Neural cell (in vitro differentiated cells): ENCODE results near the gene CEACAM5.

ENCODE experiments used
- CTCF ChIP-seq: fragments of 450-650 bp; IDR thresholded peaks from 2 replicates; pipeline ENCODE4 v1.5.1; 2014; ENCODE audit warnings: antibody characterized with exemption, mild to moderate bottlenecking, moderate library complexity; ENCODE audit not compliant: poor library complexity, severe bottlenecking
- EP300 ChIP-seq: fragments of 450-650 bp; conservative IDR thresholded peaks from 2 replicates; pipeline ENCODE4 v1.6.1; 2014; ENCODE audit warnings: antibody characterized with exemption, mild to moderate bottlenecking, moderate library complexity; ENCODE audit not compliant: poor library complexity, severe bottlenecking
- EZH2 ChIP-seq: fragments of 200-600, 300-800 bp; shearing (Covaris generic), sonication (generic); IDR thresholded peaks from 2 replicates; pipeline ENCODE4 v1.6.1; 2014; ENCODE audit warnings: antibody characterized with exemption, low read length, borderline replicate concordance, mild to moderate bottlenecking; ENCODE audit not compliant: insufficient read depth, poor library complexity, severe bottlenecking
- POLR2AphosphoS5 ChIP-seq: IDR thresholded peaks from 2 replicates; pipeline ENCODE4 v1.6.1; 2012
- RAD21 ChIP-seq: fragments of 450-650 bp; conservative IDR thresholded peaks from 2 replicates; pipeline ENCODE4 v1.6.1; 2014; ENCODE audit warnings: antibody characterized with exemption, mild to moderate bottlenecking, moderate library complexity

GRCh38 chr19:41690801-41691065 lies 17.7 kb upstream of the CEACAM5 start:
- TF ChIP-seq CTCF (no peak), POLR2AphosphoS5 (no peak), EP300 (no peak), EZH2 (no peak), RAD21 (no peak)
